Vagina (tissue), 2 donors: Measurements from ENCODE around the gene ST8SIA1. TPM values are rescaled to one million over a fixed set of nuclear protein-coding genes. Genes with fewer than 3 reads are reported as not detected.

Source experiments
- DNase-seq, 2 donors: peaks; one replicate each; pipeline ENCODE4 v3.0.0-alpha.2; 2017; ENCODE audit errors: extremely low spot score in 2 of 2
- H3K27ac ChIP-seq: fragments of 200-600 bp; sonication (generic); one replicate; pipeline ENCODE4 v1.5.1; 2019
- H3K27me3 ChIP-seq: fragments of 200-600 bp; sonication (generic); one replicate; pipeline ENCODE4 v1.5.1; 2019
- H3K36me3 ChIP-seq, 2 donors: fragments of 200-600 bp; sonication (generic); one replicate each; pipeline ENCODE4 v1.5.1; 2017 to 2019
- H3K4me1 ChIP-seq: fragments of 200-600 bp; sonication (generic); one replicate; pipeline ENCODE4 v1.5.1; 2019
- H3K4me3 ChIP-seq, 2 donors: fragments of 200-600 bp; sonication (generic); 1 replicate in 1 of 2; 2 replicates in 1 of 2; pipeline ENCODE4 v1.5.1; 2016 to 2019
- H3K9me3 ChIP-seq: fragments of 200-600 bp; sonication (generic); one replicate; pipeline ENCODE4 v1.5.1; 2019
- CTCF ChIP-seq, 3 experiments: fragments of 450-650 bp in 2 of 3; fragments of 200-600 bp in 1 of 3; sonication (generic) in 1 of 3; IDR thresholded peaks; one replicate each; pipeline ENCODE4 v1.5.1; 2017 to 2019; ENCODE audit warnings: antibody characterized with exemption in 3 of 3, mild to moderate bottlenecking in 2 of 3, moderate library complexity in 2 of 3
- POLR2A ChIP-seq, 2 donors: fragments of 450-650 bp; IDR thresholded peaks; one replicate each; pipeline ENCODE4 v1.6.1; 2017; ENCODE audit warnings: antibody characterized with exemption in 2 of 2, mild to moderate bottlenecking in 2 of 2, moderate library complexity in 2 of 2
- POLR2AphosphoS5 ChIP-seq, 2 donors: sonication (generic); formaldehyde crosslinking; IDR thresholded peaks; one replicate each; pipeline ENCODE4 v1.9.0; 2017; ENCODE audit warnings: antibody characterized with exemption in 2 of 2, mild to moderate bottlenecking in 2 of 2, low read depth in 1 of 2; ENCODE audit not compliant: insufficient read depth in 1 of 2
- intact Hi-C: fragments of 100-400 bp; cut with DNase I; formaldehyde crosslinking; loops from one replicate; pipeline ENCODE4 v1.15.1; 2023
- total RNA-seq: library from RNA; depleted of rRNA; stranded (reverse); fragments of >200 nt; gene quantifications from one replicate; pipeline ENCODE4 v1.2.3, GENCODE V29; 2016

The ST8SIA1 gene
- total RNA-seq, 1 donor from 2014 or later, result 5.2 TPM

- Histone ChIP-seq H3K4me3 (no peak overlapping the region), H3K36me3 (no peaks in the 10 kb centered on the region), H3K27ac (no peak overlapping the region), H3K9me3 (no peaks in the 10 kb centered on the region), H3K4me1 (no peaks in the 10 kb centered on the region), H3K27me3 (no peaks in the 10 kb centered on the region)
- intact Hi-C loops, result no loop called here
- TF ChIP-seq POLR2AphosphoS5 (IDR thresholded peaks at IDR 0.05; ENCODE audit: insufficient read depth in 1 of 2, low read depth in 1 of 2), result no peak
- TF ChIP-seq CTCF (IDR thresholded peaks at IDR 0.05), result no peak
- no peak for TF ChIP-seq POLR2A (IDR thresholded peaks at IDR 0.05)
- DNase-seq, result no peak
Measured at GRCh38 chr12:22372277-22372837, 37.9 kb upstream of the ST8SIA1 start.

GRCh38 chr12:22366181-22366580 is 31.7 kb upstream of the ST8SIA1 start:
- no peak overlapping the region for H3K27ac ChIP-seq
- no peak for DNase-seq
- no peaks in the 10 kb centered on the region for H3K4me1 ChIP-seq
- H3K27me3 ChIP-seq, result no peaks in the 10 kb centered on the region
- intact Hi-C loops, result no loop called here
- H3K4me3 ChIP-seq, result no peak overlapping the region
- H3K36me3 ChIP-seq, result no peaks in the 10 kb centered on the region
- no peak for TF ChIP-seq CTCF (IDR thresholded peaks at IDR 0.05)
- no peak for TF ChIP-seq POLR2AphosphoS5 (IDR thresholded peaks at IDR 0.05; ENCODE audit: insufficient read depth in 1 of 2, low read depth in 1 of 2)
- no peak for TF ChIP-seq POLR2A (IDR thresholded peaks at IDR 0.05)
- H3K9me3 ChIP-seq, result no peaks in the 10 kb centered on the region

GRCh38 chr12:22361785-22362184 is 27.3 kb upstream of the ST8SIA1 start:
- H3K4me3 ChIP-seq, result no peak overlapping the region
- TF ChIP-seq CTCF (IDR thresholded peaks at IDR 0.05), result no peak
- TF ChIP-seq POLR2A (IDR thresholded peaks at IDR 0.05), result no peak
- TF ChIP-seq POLR2AphosphoS5 (IDR thresholded peaks at IDR 0.05; ENCODE audit: insufficient read depth in 1 of 2, low read depth in 1 of 2), result no peak
- H3K27ac ChIP-seq, result no peak overlapping the region
- no peak for DNase-seq
- no peaks in the 10 kb centered on the region for H3K4me1 ChIP-seq
- H3K27me3 ChIP-seq, result no peaks in the 10 kb centered on the region
- H3K36me3 ChIP-seq, result no peaks in the 10 kb centered on the region
- H3K9me3 ChIP-seq, result no peaks in the 10 kb centered on the region
- intact Hi-C loops, result no loop called here

GRCh38 chr12:22360774-22361173 is 26.3 kb upstream of the ST8SIA1 start:
- Histone ChIP-seq H3K36me3 (no peaks in the 10 kb centered on the region), H3K9me3 (no peaks in the 10 kb centered on the region), H3K27ac (no peak overlapping the region), H3K4me1 (no peaks in the 10 kb centered on the region), H3K4me3 (no peak overlapping the region), H3K27me3 (no peaks in the 10 kb centered on the region)
- intact Hi-C loops, result no loop called here
- DNase-seq, result no peak
- TF ChIP-seq CTCF (IDR thresholded peaks at IDR 0.05) (no peak), POLR2A (IDR thresholded peaks at IDR 0.05) (no peak), POLR2AphosphoS5 (IDR thresholded peaks at IDR 0.05; ENCODE audit: insufficient read depth in 1 of 2, low read depth in 1 of 2) (no peak)

GRCh38 chr12:22357531-22357930 is 23.0 kb upstream of the ST8SIA1 start:
- H3K4me3 ChIP-seq, result no peak overlapping the region
- no peak for DNase-seq
- no peak overlapping the region for H3K27ac ChIP-seq
- TF ChIP-seq CTCF (IDR thresholded peaks at IDR 0.05), result no peak
- no peak for TF ChIP-seq POLR2A (IDR thresholded peaks at IDR 0.05)
- no peaks in the 10 kb centered on the region for H3K4me1 ChIP-seq
- H3K27me3 ChIP-seq, result no peaks in the 10 kb centered on the region
- no peaks in the 10 kb centered on the region for H3K9me3 ChIP-seq
- intact Hi-C loops, result no loop called here
- no peaks in the 10 kb centered on the region for H3K36me3 ChIP-seq
